HepG2 (cell line): ENCODE results near the gene ZDHHC14. TPM values are rescaled to one million over a fixed set of nuclear protein-coding genes. Genes with fewer than 3 reads are reported as not detected.
"Not testable (repeated sequence)": the region's sequence is repeated elsewhere in the genome, so short reads cannot be mapped to it uniquely, and the experiment has no call there.

Source experiments
- ATAC-seq: fragments of 200-7000 bp; cut with Tn5 transposase; 3 replicates; pipeline ENCODE4 v1.9.1; 2020; ENCODE audit warnings: mild to moderate bottlenecking, moderate library complexity
- BruUV-seq: library from RNA; stranded (reverse); fragments of 400-500 nt; replicated peaks from 2 replicates; lab custom pipeline; 2021; lab: Mats Ljungman, UMichigan
- CTCF ChIA-PET: fragments of 300-600 bp; formaldehyde crosslinking; extraction: SDS; loops from one replicate; lab custom pipeline; 2021; ENCODE audit warnings: low total read pairs, inconsistent platforms, low intra/inter-chr PET ratio; lab: Yijun Ruan, JAX
- POLR2A ChIA-PET: fragments of 350-600 bp; sonication (Branson Sonifier 250); formaldehyde crosslinking; loops from one replicate; lab custom pipeline; 2020; ENCODE audit warnings: antibody characterized with exemption, inconsistent platforms; lab: Yijun Ruan, JAX
- DNase-seq: peaks from one replicate; pipeline ENCODE4 v3.0.0-alpha.2; 2015; ENCODE audit warnings: low spot score
- FAIRE-seq: peaks from 3 replicates; lab custom pipeline; 2011; peaks lifted over from hg19 to GRCh38; lab: Jason Lieb, UNC
- H2AFZ ChIP-seq: one replicate; pipeline ENCODE4 v1.6.1; 2011; ENCODE audit warnings: low read length, inconsistent platforms
- H3K27ac ChIP-seq: fragments of 300-600 bp; 3 replicates; pipeline ENCODE4 v1.8.0; 2011; ENCODE audit warnings: mixed run types, mild to moderate bottlenecking, mixed read lengths, low read length, inconsistent platforms; ENCODE audit not compliant: insufficient read depth; ENCODE audit errors: extremely low read length
- H3K27me3 ChIP-seq, 2 experiments: fragments of 200-600 bp in 1 of 2; 2 replicates in 1 of 2; 3 replicates in 1 of 2; pipeline versions ENCODE4 v1.6.0 to v1.8.0; 2011; ENCODE audit warnings: low read length in 2 of 2, mild to moderate bottlenecking in 2 of 2, moderate library complexity in 2 of 2, inconsistent platforms in 1 of 2; ENCODE audit not compliant: insufficient read depth in 2 of 2, control insufficient read depth in 1 of 2
- H3K36me3 ChIP-seq, 2 experiments: fragments of 200-600 bp in 1 of 2; replicated peaks in 1 of 2; 2 replicates in 1 of 2; 3 replicates in 1 of 2; pipeline versions ENCODE4 v1.5.1 to v1.8.0; 2011; ENCODE audit warnings: low read length in 2 of 2, inconsistent platforms in 1 of 2; ENCODE audit not compliant: insufficient read depth in 2 of 2, control insufficient read depth in 1 of 2
- H3K4me1 ChIP-seq: 2 replicates; pipeline ENCODE4 v1.5.1; 2012; ENCODE audit warnings: low read length, inconsistent platforms; ENCODE audit not compliant: insufficient read depth
- H3K4me2 ChIP-seq: 2 replicates; pipeline ENCODE4 v1.6.0; 2011; ENCODE audit warnings: low read depth, low read length, inconsistent platforms
- H3K4me3 ChIP-seq, 3 experiments: fragments of 200-600 bp in 1 of 3; sonication (generic), shearing (Covaris generic) in 1 of 3; replicated peaks in 1 of 3; 2 replicates each; pipeline ENCODE4 v1.5.1; 2011 to 2016; ENCODE audit warnings: low read length in 3 of 3, inconsistent platforms in 2 of 3, low read depth in 2 of 3, mild to moderate bottlenecking in 2 of 3, control low read depth in 1 of 3, mixed read lengths in 1 of 3; ENCODE audit not compliant: insufficient read depth in 1 of 3
- H3K79me2 ChIP-seq: one replicate; pipeline ENCODE4 v1.6.1; 2011; ENCODE audit warnings: low read length, inconsistent platforms; ENCODE audit not compliant: insufficient read depth
- H3K9ac ChIP-seq: 2 replicates; pipeline ENCODE4 v1.6.0; 2011; ENCODE audit warnings: mild to moderate bottlenecking, low read depth, low read length, inconsistent platforms; ENCODE audit not compliant: insufficient read depth
- H3K9me3 ChIP-seq: 2 replicates; pipeline ENCODE4 v1.5.1; 2012; ENCODE audit warnings: mild to moderate bottlenecking, low read length
- H4K20me1 ChIP-seq: 2 replicates; pipeline ENCODE4 v1.6.0; 2011; ENCODE audit warnings: inconsistent platforms, mild to moderate bottlenecking, low read length, moderate library complexity; ENCODE audit not compliant: insufficient read depth
- ARNT ChIP-seq: fragments of 450-650 bp; IDR thresholded peaks from 2 replicates; pipeline ENCODE4 v1.6.1; 2017
- BHLHE40 ChIP-seq: IDR thresholded peaks from 2 replicates; pipeline ENCODE4 v1.6.1; 2011; ENCODE audit warnings: low read length, improper control_type of control experiment
- EP300 ChIP-seq, 3 experiments: sonication (generic) in 1 of 3; formaldehyde crosslinking in 1 of 3; IDR thresholded peaks; 2 replicates each; pipeline versions ENCODE4 v1.5.1 to v1.6.1; 2011 to 2020; ENCODE audit warnings: low read depth in 2 of 3, low read length in 2 of 3, borderline replicate concordance in 1 of 3, improper control_type of control experiment in 1 of 3, mild to moderate bottlenecking in 1 of 3, missing genetic modification reagents in 1 of 3, moderate library complexity in 1 of 3
- MAFF ChIP-seq: IDR thresholded peaks from 2 replicates; pipeline ENCODE4 v1.6.1; 2011; ENCODE audit warnings: low read depth, low read length, improper control_type of control experiment
- MAFK ChIP-seq, 2 experiments: IDR thresholded peaks in 1 of 2; conservative IDR thresholded peaks in 1 of 2; 2 replicates each; pipeline ENCODE4 v1.6.1; 2011; ENCODE audit warnings: improper control_type of control experiment in 2 of 2, low read length in 2 of 2
- ZFY ChIP-seq: sonication (generic); formaldehyde crosslinking; IDR thresholded peaks from 2 replicates; pipeline ENCODE4 v1.4.0; 2020; ENCODE audit warnings: missing genetic modification reagents
- ZSCAN21 ChIP-seq: sonication (generic); formaldehyde crosslinking; IDR thresholded peaks from 2 replicates; pipeline ENCODE4 v1.8.0; 2022; ENCODE audit warnings: mild to moderate bottlenecking, missing genetic modification reagents, moderate library complexity, borderline replicate concordance
- WGBS: methylation state at CpG from one replicate; pipeline ENCODE4 v1.1.6; 2017; ENCODE audit warnings: low lambda C conversion rate; 5-methylcytosine and 5-hydroxymethylcytosine counted together
- in situ Hi-C: cut with HindIII; loops from 2 replicates; pipeline ENCODE4 v1.10.0; 2017; ENCODE audit warnings: low pct_unique_long_range_greater_than_20kb; ENCODE audit not compliant: extremely low pct_ligation_motif_present
- intact Hi-C: fragments of 100-400 bp; cut with micrococcal nuclease; formaldehyde crosslinking; loops from one replicate; pipeline ENCODE4 v1.10.0; 2022; ENCODE audit not compliant: unreplicated experiment
- polyA plus RNA-seq, 8 experiments: library from polyadenylated mRNA; depleted of rRNA in 3 of 8; stranded (reverse) in 7 of 8; unstranded in 1 of 8; fragments of >200 nt; fragmentation: Illumina TruSeq in 4 of 8; extraction: Trizol in 4 of 8; gene quantifications; 2 replicates each; pipeline versions ENCODE4 v1.2.1 to v1.2.3, GENCODE V29; 2011 to 2016; ENCODE audit warnings: low read depth in 4 of 8, missing spikeins in 1 of 8, mixed read lengths in 1 of 8; ENCODE audit not compliant: insufficient read depth in 1 of 8
- total RNA-seq, 5 experiments: library from RNA; depleted of rRNA; stranded (reverse); fragments of >200 nt; fragmentation: Illumina TruSeq; extraction: Trizol; gene quantifications; 2 replicates each; pipeline ENCODE4 v1.2.3, GENCODE V29; 2016; ENCODE audit warnings: low read depth in 1 of 5
- TF ChIP-seq, protein P1 (sequence below): sonication (generic); formaldehyde crosslinking; IDR thresholded peaks from 2 replicates; pipeline ENCODE4 v1.4.0; 2020; ENCODE audit warnings: missing genetic modification reagents, borderline replicate concordance
- TF ChIP-seq, protein P2 (sequence below): sonication (generic); formaldehyde crosslinking; IDR thresholded peaks from 2 replicates; pipeline ENCODE4 v1.4.0; 2020; ENCODE audit warnings: missing genetic modification reagents, borderline replicate concordance
- TF ChIP-seq, protein P3 (sequence below): sonication (generic); formaldehyde crosslinking; IDR thresholded peaks from 2 replicates; pipeline ENCODE4 v1.4.0; 2020; ENCODE audit warnings: missing genetic modification reagents

ZDHHC14 gene
- total and polyA plus RNA-seq, 2 of the 13 experiments (the other 11 are each of a cell fraction or from before 2014, with no cell fraction given): 3.7 to 9.5 TPM

DNA sequence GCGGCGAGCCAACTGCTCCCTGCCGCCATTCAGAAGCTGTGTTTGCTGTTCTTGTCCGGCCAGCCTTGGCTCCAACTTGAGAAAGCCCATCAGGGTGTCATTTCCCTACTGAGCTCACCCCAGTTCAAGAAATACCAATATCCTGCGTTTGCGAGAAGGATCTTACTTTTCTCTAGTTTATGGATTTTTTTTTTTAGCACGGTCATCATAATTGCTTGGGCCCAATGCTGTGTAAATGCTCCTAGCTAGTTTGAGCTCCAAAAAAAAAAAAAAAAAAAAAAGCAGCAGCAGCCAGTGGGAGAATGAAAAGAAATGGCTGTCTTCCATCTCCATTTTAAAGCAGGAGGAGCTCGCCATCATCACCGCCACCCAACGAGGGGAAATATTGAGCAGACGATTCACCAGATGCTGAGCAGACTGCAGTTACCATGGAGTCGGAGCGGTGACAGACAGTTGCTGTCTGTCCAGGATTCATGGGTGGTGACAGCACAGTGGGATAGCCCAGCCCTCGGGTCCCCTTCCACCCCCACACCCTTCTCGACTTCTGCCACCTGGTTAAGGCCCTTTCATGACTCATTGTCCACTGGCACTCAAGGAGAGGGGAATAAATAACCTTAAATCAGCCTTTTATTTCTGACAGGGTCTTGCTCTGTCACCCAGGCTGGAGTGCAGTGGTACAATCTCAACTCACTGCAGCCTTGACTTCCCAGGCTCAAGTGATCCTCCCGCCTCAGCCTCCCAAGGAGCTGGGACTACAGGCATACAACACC, 309.6 kb downstream of the ZDHHC14 start:
- no peak for DNase-seq
- Histone ChIP-seq H3K9ac (no peak overlapping the region), H3K4me2 (no peak overlapping the region), H3K9me3 (no peaks in the 10 kb centered on the region), H3K79me2 (no peaks in the 10 kb centered on the region), H4K20me1 (no peaks in the 10 kb centered on the region), H3K27me3 (peaks cover 7 to 63% of the 10 kb centered on the region in 2 experiments; a peak in 4 of 5 replicates), H3K4me1 (no peaks in the 10 kb centered on the region), H2AFZ (no peak overlapping the region), H3K27ac (no peak overlapping the region), H3K36me3 (no peaks in the 10 kb centered on the region), H3K4me3 (no peak overlapping the region)
- TF ChIP-seq MAFF (peak; percentile 81), MAFK (conservative IDR thresholded peaks at IDR 0.05 in 1 of 2, IDR thresholded peaks at IDR 0.05 in 1 of 2; ENCODE audit: low read length in 2 of 2) (peak; percentile 86 to 88), ZSCAN21 (CRISPR knock-in tag) (no peak), EP300 (IDR thresholded peaks at IDR 0.05; ENCODE audit: low read depth in 2 of 2, low read length in 2 of 2) (no peak), EP300 (CRISPR knock-in tag; IDR thresholded peaks at IDR 0.05; ENCODE audit: borderline replicate concordance) (no peak), ARNT (no peak), ZFY (CRISPR knock-in tag) (no peak), BHLHE40 (no peak)
- TF ChIP-seq, protein P1, sequence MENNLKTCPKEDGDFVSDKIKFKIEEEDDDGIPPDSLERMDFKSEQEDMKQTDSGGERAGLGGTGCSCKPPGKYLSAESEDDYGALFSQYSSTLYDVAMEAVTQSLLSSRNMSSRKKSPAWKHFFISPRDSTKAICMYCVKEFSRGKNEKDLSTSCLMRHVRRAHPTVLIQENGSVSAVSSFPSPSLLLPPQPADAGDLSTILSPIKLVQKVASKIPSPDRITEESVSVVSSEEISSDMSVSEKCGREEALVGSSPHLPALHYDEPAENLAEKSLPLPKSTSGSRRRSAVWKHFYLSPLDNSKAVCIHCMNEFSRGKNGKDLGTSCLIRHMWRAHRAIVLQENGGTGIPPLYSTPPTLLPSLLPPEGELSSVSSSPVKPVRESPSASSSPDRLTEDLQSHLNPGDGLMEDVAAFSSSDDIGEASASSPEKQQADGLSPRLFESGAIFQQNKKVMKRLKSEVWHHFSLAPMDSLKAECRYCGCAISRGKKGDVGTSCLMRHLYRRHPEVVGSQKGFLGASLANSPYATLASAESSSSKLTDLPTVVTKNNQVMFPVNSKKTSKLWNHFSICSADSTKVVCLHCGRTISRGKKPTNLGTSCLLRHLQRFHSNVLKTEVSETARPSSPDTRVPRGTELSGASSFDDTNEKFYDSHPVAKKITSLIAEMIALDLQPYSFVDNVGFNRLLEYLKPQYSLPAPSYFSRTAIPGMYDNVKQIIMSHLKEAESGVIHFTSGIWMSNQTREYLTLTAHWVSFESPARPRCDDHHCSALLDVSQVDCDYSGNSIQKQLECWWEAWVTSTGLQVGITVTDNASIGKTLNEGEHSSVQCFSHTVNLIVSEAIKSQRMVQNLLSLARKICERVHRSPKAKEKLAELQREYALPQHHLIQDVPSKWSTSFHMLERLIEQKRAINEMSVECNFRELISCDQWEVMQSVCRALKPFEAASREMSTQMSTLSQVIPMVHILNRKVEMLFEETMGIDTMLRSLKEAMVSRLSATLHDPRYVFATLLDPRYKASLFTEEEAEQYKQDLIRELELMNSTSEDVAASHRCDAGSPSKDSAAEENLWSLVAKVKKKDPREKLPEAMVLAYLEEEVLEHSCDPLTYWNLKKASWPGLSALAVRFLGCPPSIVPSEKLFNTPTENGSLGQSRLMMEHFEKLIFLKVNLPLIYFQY (CRISPR knock-in tag): no peak
- TF ChIP-seq, protein P2, sequence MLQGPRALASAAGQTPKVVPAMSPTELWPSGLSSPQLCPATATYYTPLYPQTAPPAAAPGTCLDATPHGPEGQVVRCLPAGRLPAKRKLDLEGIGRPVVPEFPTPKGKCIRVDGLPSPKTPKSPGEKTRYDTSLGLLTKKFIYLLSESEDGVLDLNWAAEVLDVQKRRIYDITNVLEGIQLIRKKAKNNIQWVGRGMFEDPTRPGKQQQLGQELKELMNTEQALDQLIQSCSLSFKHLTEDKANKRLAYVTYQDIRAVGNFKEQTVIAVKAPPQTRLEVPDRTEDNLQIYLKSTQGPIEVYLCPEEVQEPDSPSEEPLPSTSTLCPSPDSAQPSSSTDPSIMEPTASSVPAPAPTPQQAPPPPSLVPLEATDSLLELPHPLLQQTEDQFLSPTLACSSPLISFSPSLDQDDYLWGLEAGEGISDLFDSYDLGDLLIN: no peak
- TF ChIP-seq, protein P3, sequence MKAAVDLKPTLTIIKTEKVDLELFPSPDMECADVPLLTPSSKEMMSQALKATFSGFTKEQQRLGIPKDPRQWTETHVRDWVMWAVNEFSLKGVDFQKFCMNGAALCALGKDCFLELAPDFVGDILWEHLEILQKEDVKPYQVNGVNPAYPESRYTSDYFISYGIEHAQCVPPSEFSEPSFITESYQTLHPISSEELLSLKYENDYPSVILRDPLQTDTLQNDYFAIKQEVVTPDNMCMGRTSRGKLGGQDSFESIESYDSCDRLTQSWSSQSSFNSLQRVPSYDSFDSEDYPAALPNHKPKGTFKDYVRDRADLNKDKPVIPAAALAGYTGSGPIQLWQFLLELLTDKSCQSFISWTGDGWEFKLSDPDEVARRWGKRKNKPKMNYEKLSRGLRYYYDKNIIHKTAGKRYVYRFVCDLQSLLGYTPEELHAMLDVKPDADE (CRISPR knock-in tag): no peak
- no TSS peak for BruUV-seq
- WGBS: 66% methylated on average over 16 of the region's 16 CpGs
- ChIA-PET CTCF (no interaction called here), POLR2A (interaction anchor here (0.6 kb wide), 1 partner anchor 163 kb away, joined by 4 read pairs; no protein-coding TSS in a partner anchor)
- FAIRE-seq: no peak
- intact Hi-C loops: no loop called here
- ATAC-seq: no peak
- in situ Hi-C loops: no loop called here

DNA sequence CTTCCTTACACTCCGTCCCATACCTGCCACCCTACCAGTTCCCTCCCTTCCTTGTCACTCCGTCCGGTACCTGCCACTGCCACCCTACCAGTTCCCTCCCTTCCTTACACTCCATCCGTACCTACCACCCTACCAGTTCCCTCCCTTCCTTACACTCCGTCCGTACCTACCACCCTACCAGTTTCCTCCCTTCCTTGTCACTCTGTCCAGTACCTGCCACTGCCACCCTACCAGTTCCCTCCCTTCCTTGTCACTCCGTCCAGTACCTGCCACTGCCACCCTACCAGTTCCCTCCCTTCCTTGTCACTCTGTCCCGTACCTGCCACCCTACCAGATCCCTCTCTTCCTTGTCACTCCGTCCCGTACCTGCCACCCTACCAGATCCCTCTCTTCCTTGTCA, 310.6 kb downstream of the ZDHHC14 start:
- peaks cover 7 to 65% of the 10 kb centered on the region in 2 experiments; a peak in 4 of 5 replicates for H3K27me3 ChIP-seq
- intact Hi-C loops, in situ Hi-C loops, DNase-seq, BruUV-seq, H3K9ac ChIP-seq, FAIRE-seq, ATAC-seq, H3K9me3 ChIP-seq, H2AFZ ChIP-seq, POLR2A ChIA-PET, H3K4me1 ChIP-seq, H3K4me2 ChIP-seq, H3K27ac ChIP-seq, H3K79me2 ChIP-seq, H3K4me3 ChIP-seq, CTCF ChIA-PET, H3K36me3 ChIP-seq, H4K20me1 ChIP-seq: not testable (repeated sequence)
- 53% methylated on average over 10 of the region's 10 CpGs for WGBS
